GM21390 (cell line): ENCODE measurements around the gene ARAP3.
"Not testable (repeated sequence)": the region's sequence is repeated elsewhere in the genome, so short reads cannot be mapped to it uniquely, and the experiment has no call there.

ENCODE experiments used
- ATAC-seq: cut with Tn5 transposase; IDR thresholded peaks from one replicate; pipeline ENCODE4 v1.9.1; 2021; ENCODE audit not compliant: unreplicated experiment

Gene ARAP3, protein sequence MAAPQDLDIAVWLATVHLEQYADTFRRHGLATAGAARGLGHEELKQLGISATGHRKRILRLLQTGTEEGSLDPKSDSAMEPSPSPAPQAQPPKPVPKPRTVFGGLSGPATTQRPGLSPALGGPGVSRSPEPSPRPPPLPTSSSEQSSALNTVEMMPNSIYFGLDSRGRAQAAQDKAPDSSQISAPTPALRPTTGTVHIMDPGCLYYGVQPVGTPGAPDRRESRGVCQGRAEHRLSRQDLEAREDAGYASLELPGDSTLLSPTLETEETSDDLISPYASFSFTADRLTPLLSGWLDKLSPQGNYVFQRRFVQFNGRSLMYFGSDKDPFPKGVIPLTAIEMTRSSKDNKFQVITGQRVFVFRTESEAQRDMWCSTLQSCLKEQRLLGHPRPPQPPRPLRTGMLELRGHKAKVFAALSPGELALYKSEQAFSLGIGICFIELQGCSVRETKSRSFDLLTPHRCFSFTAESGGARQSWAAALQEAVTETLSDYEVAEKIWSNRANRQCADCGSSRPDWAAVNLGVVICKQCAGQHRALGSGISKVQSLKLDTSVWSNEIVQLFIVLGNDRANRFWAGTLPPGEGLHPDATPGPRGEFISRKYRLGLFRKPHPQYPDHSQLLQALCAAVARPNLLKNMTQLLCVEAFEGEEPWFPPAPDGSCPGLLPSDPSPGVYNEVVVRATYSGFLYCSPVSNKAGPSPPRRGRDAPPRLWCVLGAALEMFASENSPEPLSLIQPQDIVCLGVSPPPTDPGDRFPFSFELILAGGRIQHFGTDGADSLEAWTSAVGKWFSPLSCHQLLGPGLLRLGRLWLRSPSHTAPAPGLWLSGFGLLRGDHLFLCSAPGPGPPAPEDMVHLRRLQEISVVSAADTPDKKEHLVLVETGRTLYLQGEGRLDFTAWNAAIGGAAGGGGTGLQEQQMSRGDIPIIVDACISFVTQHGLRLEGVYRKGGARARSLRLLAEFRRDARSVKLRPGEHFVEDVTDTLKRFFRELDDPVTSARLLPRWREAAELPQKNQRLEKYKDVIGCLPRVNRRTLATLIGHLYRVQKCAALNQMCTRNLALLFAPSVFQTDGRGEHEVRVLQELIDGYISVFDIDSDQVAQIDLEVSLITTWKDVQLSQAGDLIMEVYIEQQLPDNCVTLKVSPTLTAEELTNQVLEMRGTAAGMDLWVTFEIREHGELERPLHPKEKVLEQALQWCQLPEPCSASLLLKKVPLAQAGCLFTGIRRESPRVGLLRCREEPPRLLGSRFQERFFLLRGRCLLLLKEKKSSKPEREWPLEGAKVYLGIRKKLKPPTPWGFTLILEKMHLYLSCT (N-terminal part only)

GRCh38 chr5:141681695-141682641, at the start of gene ARAP3:
Gene ARAP3, minus strand, starts transcription at chr5:141682230. Its CDS starts 1,744 bp downstream, at chr5:141680486.
- ATAC-seq, result no peak

GRCh38 chr5:141729387-141730006, 47.5 kb upstream of the ARAP3 start:
- no peak for ATAC-seq

DNA sequence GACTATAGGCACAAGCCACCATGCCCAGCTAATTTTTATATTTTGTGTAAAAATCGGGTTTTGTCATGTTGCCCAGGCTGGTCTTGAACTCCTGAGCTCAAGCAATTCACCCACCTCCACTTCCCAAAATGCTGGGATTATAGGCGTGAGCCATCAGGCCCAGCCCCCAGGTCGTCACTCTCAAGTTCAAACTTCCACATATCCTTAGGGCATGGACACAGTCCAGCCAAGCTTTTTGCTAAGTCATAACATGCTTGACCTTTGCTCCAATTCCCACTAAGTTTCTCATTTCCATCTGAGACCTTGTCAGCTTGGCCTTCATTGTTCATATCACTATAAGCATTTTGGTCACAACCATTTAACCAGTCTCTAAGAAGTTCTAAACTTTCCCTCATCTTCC, 43.9 kb upstream of the ARAP3 start:
- ATAC-seq, result no peak

GRCh38 chr5:141725174-141725573, 43.1 kb upstream of the ARAP3 start:
- ATAC-seq, result not testable (repeated sequence)

- ATAC-seq, result no peak
Observed at GRCh38 chr5:141722266-141722665, 40.2 kb upstream of the ARAP3 start.

DNA sequence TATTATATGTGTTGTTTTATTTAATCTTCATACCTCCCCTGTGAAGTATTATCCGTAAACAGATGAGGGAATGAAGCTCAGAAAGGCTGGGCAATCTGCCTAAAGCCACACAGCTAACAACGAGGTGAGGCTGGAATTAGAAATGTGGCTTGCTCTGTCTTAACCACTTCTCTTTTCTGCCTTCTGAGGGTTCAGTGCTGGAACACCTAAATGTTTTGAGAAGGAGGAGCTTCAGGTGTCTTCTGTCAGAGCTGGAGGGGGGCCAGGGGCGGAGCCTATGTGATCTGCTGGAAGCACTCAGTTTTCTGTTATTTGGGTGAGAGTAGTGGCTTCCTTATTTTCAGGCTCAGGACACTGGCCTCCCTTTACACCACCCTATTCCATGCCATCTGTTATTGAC, 35.0 kb upstream of the ARAP3 start:
- ATAC-seq, result no peak

DNA sequence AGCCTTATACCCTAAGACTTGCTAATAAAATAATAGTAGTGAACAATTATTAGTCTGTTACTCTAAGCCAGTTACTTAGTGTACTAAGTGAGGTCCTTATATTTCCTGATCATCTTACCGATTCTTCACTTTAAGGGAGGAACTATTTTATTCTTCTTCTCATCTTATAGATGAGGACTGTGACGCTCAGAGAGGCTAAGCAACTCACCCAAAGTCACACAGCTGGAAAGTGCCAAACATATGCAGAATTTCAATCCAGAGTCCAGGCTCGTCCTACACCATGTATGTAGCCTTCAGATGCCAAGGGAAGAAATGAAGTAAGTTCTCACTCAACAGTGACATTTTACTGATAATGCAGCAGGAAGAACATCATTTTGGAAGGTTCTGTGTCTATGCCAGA, 34.4 kb upstream of the ARAP3 start:
- no peak for ATAC-seq

GRCh38 chr5:141716009-141716408, 34.0 kb upstream of the ARAP3 start:
- no peak for ATAC-seq

DNA sequence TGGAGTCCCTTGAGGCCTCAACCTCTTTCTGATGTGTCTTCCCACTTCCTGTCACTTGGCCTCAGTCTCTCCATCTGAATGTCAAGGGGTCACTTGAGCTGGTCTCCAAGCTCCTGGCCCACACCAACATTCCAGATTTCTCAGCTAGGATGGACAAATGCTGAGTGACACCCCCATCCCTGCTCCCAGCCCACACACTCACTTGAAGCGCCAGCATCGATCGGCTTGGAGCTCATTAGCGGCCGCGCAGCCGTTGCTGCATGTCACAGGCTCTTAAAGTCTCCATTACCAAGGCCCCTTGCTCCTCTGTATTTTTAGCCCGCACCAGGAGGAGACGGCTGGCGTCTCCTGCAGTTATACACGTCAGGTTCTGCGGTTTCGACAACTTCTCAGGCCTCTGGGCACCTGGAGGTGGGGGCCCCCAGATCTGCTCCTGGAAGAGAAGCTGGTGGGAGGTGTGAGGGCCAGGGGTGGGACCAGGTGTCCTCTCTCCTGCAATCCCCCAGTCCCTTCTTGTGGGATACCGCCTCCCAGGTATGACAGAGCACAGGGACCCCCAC, 33.4 kb upstream of the ARAP3 start:
- no peak for ATAC-seq

- no peak for ATAC-seq
Observed at GRCh38 chr5:141714542-141715310, 32.7 kb upstream of the ARAP3 start.

DNA sequence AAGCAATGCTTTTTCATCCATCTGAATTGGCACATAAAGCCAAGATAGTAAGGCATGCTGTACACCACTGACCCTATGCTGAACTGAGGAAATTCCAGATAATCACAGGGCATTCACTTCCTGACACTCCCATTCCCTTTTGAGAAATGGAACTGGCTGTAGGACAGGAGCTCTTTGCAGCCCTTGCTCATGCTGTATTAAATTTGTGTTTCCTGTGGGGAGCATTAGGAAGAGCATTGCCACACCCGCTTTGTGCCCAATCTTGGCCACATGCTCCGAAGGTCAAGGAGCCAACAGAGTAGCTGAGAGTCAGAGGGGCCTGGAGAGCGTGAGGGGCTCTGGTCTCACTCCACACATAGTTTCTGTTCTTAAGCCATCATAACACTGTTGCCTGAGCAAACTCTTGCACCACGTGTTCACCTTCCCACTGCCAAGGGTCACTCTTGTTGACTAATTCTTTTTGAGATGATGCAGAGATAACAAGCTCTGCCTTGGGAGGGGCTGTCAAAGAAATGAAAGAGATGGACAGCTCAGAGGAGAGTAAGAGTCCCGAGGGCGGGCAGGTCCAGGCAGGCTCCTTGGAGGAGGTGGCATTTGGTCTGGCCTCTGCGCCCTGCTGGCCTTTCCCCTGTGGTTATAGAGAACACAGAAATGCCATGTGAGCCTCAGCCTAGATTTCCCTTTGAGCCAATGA, 31.7 kb upstream of the ARAP3 start:
- ATAC-seq, result no peak

- no peak for ATAC-seq
Observed at GRCh38 chr5:141711687-141712086, 29.7 kb upstream of the ARAP3 start.

DNA sequence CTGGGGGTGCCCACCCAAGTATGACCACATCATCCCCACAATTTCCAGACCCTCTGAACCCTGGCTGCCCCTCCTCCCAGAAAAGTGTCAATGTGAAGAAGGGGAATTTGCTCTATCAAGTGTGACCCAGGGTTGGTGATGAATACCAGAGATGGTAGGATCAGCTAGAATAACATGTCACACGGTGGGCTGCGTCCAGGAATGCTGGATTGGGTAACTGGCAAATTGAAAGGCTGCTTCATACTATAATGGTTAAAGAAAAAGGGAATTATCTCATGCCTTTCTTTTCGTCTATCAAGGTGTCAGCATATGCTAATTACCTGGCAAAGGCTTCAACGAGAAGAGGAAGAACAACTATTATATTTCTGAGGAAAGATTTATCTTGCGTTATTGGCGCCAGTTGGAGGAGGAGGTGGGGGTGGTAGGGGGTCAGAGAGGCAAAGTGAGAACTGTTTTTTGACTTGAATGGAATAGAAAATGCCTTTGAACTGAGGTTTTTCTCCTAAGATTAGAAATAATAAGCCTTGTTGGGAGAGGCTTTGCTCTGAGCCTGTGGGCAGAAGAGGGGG, 27.8 kb upstream of the ARAP3 start:
- no peak for ATAC-seq

GRCh38 chr5:141708016-141708415, 26.0 kb upstream of the ARAP3 start:
- no peak for ATAC-seq

DNA sequence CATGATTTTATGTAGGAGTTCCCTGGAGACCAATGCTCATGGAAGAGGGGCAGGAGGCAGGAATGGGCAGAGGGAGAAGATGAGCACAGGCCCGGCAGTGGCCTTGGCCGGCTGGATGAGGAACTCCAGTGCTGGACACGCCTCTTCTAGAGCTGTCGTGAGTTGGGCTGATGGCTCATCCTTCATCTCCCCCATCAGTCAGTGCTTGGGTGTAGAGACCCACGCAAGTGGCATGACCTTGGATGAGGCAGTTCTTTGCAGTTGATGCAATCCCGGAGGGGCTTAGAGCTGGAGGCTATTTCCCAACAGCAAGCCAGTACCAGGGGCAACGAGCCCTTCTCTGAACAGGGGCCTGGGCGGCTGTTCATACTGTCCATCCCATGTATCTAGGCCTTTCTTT, 25.5 kb upstream of the ARAP3 start:
- no peak for ATAC-seq

DNA sequence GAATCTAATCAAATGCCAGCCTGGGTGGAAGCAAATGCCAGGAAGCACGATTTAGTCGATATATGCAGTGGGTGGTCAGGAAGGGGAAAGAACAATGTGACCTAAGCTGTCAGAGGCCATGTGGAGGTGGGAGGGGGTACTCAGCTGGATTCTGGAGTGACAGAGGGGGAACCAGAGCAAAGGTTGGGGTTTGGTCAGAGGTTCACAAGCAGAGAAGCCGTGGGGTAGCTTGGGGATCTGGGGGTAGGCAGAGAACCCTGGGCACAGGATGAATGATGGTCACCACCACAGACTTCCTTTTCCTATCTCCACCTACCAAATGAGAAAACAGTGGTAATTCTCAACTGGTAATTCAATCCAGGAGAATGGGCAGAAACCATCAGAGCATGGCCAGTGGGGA, 24.1 kb upstream of the ARAP3 start:
- ATAC-seq, result no peak

DNA sequence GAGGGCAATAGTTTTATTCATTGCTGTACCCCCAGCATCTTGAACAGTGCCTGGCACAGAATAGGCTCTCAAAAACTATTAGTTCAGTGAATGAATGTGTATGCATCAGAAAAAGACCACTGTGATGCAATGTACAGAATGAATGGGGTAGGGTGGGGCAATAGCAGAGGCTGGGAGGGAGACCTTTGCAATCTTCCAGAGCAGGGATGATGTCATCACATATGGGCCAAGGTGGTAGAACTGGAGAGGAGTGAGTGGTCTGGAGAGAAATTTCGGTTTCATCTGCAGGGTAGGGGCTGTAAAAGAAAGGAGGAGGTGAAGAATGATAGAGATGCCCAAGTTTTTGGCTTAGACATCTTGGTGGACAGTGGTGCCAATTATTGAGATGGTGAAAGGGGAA, 23.4 kb upstream of the ARAP3 start:
- ATAC-seq, result no peak
